ENCODE measurements around the gene ATP5F1C. TPM values are rescaled to one million over a fixed set of nuclear protein-coding genes. Genes with fewer than 3 reads are reported as not detected.
"Not testable (repeated sequence)": the region's sequence is repeated elsewhere in the genome, so short reads cannot be mapped to it uniquely, and the experiment has no call there.

Gene ATP5F1C
- polyA plus RNA-seq, 1 experiment: 456 TPM

DNA sequence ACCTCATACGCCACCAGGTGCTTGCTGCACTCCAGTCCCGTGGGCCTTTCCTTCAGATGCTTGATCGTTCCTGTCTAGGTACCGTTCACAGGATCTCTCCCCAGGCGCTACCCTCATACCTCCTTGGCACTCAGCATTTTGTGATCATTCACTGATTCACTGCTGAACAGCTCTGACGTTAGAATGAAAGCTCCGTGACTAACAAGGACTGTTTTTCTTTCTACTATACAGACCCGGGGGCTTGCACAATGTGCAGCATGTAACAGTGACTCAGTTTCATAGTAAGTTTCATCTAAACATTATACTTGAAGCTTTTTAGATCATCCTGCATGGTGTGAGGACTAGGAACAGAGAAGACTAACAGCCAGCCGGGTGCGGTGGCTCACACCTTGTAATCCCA is 20.8 kb upstream of the ATP5F1C start:
- peak; percentile 78 for DNase-seq (ENCODE audit: low read depth, low spot score)
- H3K9me3 ChIP-seq (ENCODE audit: control insufficient read depth, insufficient read depth, low read length): no peaks in the 10 kb centered on the region
- peak overlapping the region; percentile 59 for H3K27ac ChIP-seq (ENCODE audit: low read depth, low read length)
- TF ChIP-seq, protein P1, sequence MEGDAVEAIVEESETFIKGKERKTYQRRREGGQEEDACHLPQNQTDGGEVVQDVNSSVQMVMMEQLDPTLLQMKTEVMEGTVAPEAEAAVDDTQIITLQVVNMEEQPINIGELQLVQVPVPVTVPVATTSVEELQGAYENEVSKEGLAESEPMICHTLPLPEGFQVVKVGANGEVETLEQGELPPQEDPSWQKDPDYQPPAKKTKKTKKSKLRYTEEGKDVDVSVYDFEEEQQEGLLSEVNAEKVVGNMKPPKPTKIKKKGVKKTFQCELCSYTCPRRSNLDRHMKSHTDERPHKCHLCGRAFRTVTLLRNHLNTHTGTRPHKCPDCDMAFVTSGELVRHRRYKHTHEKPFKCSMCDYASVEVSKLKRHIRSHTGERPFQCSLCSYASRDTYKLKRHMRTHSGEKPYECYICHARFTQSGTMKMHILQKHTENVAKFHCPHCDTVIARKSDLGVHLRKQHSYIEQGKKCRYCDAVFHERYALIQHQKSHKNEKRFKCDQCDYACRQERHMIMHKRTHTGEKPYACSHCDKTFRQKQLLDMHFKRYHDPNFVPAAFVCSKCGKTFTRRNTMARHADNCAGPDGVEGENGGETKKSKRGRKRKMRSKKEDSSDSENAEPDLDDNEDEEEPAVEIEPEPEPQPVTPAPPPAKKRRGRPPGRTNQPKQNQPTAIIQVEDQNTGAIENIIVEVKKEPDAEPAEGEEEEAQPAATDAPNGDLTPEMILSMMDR (IDR thresholded peaks at IDR 0.05; ENCODE audit: low read depth, low read length): no peak
- POLR2A ChIA-PET: interaction anchor here (0.6 to 1.9 kb wide), 4 partner anchors 21 to 90 kb away, joined by 3 to 13 read pairs (median 4); partner anchors contain the start of genes ATP5F1C and KIN
- H3K4me3 ChIP-seq (ENCODE audit: low read depth, low read length): no peak overlapping the region
- CTCF ChIA-PET: interaction anchor here (0.6 to 1.4 kb wide), 3 partner anchors 28 to 242 kb away, joined by 3 to 4 read pairs (median 4); no protein-coding TSS in a partner anchor
- H3K27me3 ChIP-seq (ENCODE audit: control insufficient read depth, insufficient read depth, low read length): no peaks in the 10 kb centered on the region

GRCh38 chr10:7768417-7768816 is 19.6 kb upstream of the ATP5F1C start:
- no peak for DNase-seq (ENCODE audit: low read depth, low spot score)
- Histone ChIP-seq H3K9me3 (ENCODE audit: control insufficient read depth, insufficient read depth, low read length) (no peaks in the 10 kb centered on the region), H3K27ac (ENCODE audit: low read depth, low read length) (no peak overlapping the region), H3K4me3 (ENCODE audit: low read depth, low read length) (no peak overlapping the region), H3K27me3 (ENCODE audit: control insufficient read depth, insufficient read depth, low read length) (no peaks in the 10 kb centered on the region)
- POLR2A ChIA-PET: interaction anchor here (0.6 kb wide), 1 partner anchor 11 kb away, joined by 3 read pairs; no protein-coding TSS in a partner anchor
- TF ChIP-seq, protein P1 (IDR thresholded peaks at IDR 0.05; ENCODE audit: low read depth, low read length): no peak
- CTCF ChIA-PET: interaction anchor here (0.6 kb wide), 1 partner anchor 528 kb away, joined by 3 read pairs; no protein-coding TSS in a partner anchor

- Histone ChIP-seq H3K9me3 (ENCODE audit: control insufficient read depth, insufficient read depth, low read length) (no peaks in the 10 kb centered on the region), H3K4me3 (ENCODE audit: low read depth, low read length) (no peak overlapping the region), H3K27ac (ENCODE audit: low read depth, low read length) (no peak overlapping the region), H3K27me3 (ENCODE audit: control insufficient read depth, insufficient read depth, low read length) (no peaks in the 10 kb centered on the region)
- ChIA-PET CTCF (interaction anchor here (0.7 kb wide), 1 partner anchor 118 kb away, joined by 3 read pairs; no protein-coding TSS in a partner anchor), POLR2A (no interaction called here)
- no peak for DNase-seq (ENCODE audit: low read depth, low spot score)
- TF ChIP-seq, protein P1 (IDR thresholded peaks at IDR 0.05; ENCODE audit: low read depth, low read length): no peak
These were observed 13.9 kb upstream of the ATP5F1C start for GRCh38 chr10:7773845-7774801.

- Histone ChIP-seq H3K27ac (ENCODE audit: low read depth, low read length) (no peak overlapping the region), H3K9me3 (ENCODE audit: control insufficient read depth, insufficient read depth, low read length) (no peaks in the 10 kb centered on the region), H3K27me3 (ENCODE audit: control insufficient read depth, insufficient read depth, low read length) (no peaks in the 10 kb centered on the region), H3K4me3 (ENCODE audit: low read depth, low read length) (no peak overlapping the region)
- CTCF ChIA-PET: interaction anchor here (0.8 kb wide), 1 partner anchor 43 kb away, joined by 3 read pairs; no protein-coding TSS in a partner anchor
- POLR2A ChIA-PET: interaction anchor here (0.7 kb wide), 1 partner anchor 11 kb away, joined by 9 read pairs; the partner anchor contains the start of gene ATP5F1C
- TF ChIP-seq, protein P1 (IDR thresholded peaks at IDR 0.05; ENCODE audit: low read depth, low read length): no peak
- no peak for DNase-seq (ENCODE audit: low read depth, low spot score)
These were observed 11.2 kb upstream of the ATP5F1C start for GRCh38 chr10:7776777-7777176.

GRCh38 chr10:7782194-7782593 is 5.8 kb upstream of the ATP5F1C start:
- H3K27ac ChIP-seq (ENCODE audit: low read depth, low read length); H3K4me3 ChIP-seq (ENCODE audit: low read depth, low read length); POLR2A ChIA-PET; H3K9me3 ChIP-seq (ENCODE audit: control insufficient read depth, insufficient read depth, low read length); H3K27me3 ChIP-seq (ENCODE audit: control insufficient read depth, insufficient read depth, low read length); DNase-seq (ENCODE audit: low read depth, low spot score); CTCF ChIA-PET: not testable (repeated sequence)
